Measurements from ENCODE around the gene NLGN3.

Gene NLGN3

DNA sequence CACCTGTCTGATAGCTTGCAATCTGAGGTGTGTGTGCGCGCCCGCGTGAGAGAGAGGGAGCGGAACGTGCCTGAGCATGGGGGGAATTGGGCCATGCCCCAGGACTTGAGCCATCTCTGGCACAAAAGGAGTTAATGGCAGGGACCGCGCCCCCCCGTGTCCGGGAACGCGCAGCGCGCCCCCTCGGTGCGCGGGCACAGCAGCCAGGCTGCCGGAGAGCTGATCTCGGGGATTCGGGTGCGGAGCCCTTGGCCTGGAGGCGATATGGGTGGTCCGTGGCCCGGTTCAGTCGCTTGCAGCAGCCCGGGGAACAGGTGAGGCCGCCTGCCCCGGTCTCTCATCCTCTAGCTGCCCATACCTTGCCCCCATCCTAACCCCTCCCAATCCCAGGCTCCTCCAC is at the start of gene NLGN3:
Gene NLGN3, plus strand, starts transcription at position 191 of the 400 bp plus-strand sequence. CDS start 2,909 bp downstream, outside the sequence.
- peak in 1 of 2 donors; percentile 43 for DNase-seq

DNA sequence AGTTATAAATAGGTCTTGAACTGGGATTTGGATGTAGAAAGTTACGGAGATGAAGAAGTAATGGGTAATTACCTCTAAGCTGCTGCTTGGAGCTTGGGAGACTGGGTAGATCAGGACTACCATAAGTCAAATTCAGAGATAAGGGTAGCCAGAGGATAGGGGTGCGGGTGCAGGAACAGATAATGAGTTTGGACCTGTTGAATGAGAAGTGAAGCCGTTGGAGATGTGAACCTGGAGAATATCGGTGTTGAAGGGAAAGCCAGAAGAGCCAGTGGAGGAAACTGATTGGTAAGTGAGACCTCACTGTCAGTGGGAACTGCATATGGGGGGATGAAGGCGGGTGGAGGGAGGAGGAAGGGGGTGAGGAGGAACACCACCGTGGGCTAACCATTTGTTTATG is 49.6 kb upstream of the NLGN3 start:
- no peak for DNase-seq

DNA sequence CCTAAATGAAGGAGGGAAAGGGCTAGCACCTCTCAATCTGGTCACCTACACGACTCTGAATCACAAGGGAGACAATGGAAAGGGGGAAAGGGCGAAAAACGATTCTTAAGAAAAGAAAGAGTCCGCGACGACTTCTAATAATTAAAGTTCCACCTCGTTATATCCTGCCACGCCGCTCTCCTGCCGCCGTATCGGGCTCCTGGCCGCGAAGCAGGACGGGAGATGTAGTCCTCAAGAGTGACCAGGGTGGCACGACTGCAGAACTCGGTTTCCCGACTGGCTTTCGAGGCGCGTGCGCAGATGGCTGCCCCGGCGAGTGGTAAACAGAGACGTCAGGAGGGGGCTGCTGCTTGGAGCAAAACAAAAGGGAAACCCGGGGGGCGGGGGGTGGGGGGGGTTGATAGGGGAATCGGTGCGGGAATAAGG is 49.1 kb upstream of the NLGN3 start, which contains the start of gene FOXO4:
Gene FOXO4, plus strand, starts transcription at position 297 of the 426 bp plus-strand sequence. CDS start 678 bp downstream, outside the sequence.
- DNase-seq, result peak; percentile 75 to 87

DNA sequence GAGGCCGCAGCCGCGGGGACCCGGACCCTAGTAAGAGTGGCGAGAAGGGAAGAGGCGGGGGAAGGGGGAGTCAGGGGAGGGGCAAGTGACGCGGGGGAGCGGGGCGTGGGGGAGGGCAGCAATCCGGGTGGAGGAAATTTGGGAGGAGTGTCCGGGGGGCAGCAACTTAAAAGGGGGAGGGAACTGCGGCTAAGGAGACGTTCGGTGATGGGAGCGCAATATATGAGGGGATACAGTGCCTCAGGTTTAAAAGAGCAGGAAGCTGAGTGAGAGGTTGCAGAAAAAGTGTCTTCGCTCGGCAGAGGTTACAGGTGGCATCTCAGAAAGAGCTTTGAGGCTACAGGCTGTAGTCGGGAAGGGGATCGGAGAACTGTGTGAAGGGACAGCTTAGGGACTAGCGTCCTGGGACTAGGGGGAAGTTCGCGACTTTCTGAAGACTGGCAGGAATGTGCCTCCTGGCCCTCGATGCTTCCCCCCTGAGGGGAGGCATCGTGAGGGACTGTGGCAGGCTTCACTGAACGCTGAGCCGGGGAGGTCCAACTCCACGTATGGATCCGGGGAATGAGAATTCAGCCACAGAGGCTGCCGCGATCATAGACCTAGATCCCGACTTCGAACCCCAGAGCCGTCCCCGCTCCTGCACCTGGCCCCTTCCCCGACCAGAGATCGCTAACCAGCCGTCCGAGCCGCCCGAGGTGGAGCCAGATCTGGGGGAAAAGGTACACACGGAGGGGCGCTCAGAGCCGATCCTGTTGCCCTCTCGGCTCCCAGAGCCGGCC is 48.5 kb upstream of the NLGN3 start:
- peak; percentile 9 to 38 for DNase-seq

DNA sequence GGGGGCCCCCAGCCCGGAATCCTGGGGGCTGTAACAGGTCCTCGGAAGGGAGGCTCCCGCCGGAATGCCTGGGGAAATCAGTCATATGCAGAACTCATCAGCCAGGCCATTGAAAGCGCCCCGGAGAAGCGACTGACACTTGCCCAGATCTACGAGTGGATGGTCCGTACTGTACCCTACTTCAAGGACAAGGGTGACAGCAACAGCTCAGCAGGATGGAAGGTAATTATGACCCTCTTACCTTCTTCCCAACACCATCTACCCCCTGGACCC is 47.9 kb upstream of the NLGN3 start:
- no peak for DNase-seq

DNA sequence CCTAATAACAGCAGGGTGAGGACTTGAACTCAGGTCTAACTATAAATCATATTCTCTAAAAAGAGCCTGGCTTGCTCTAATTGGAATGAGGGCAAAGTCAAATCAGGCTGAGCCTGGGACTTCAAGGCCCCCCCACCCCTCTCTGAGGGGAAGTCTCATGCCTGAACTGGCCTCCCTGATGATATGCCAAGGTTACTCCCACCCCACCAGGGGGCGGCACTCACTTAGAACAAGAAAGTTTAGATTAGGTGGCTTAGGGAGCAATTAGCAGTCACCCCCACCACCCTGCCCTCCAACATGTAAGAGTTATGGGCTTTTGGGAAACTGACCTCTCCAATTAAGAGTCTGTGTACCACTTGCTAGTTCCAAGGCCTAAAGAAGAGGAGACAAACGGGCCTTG is 46.3 kb upstream of the NLGN3 start:
- peak; percentile 12 to 47 for DNase-seq

DNA sequence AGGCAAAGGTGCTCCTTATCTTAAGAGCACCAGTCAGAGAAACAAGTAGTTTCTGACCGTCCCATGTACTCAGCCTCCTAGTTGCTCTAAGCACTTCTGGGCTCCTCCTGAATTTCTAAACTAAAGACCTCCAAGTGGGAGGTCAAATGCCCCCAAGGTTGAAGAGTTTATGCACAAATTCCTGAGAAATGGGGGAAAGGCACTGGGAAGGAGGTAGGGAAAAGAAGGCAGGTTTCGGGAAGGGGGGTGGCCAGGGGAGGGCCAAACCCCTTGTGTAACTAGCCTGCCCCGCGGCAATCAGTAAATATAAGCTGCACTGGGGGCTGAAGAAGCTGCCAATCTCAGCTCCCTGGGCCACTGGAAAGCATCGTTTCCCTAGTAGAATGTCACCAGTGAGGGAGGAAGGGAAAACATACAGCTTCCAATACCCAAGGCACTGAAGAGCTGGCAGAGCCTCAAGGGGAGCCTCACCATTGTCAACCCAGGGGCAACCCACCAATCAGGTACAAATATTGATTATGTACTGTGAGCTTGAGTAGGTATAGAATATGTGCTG is 45.6 kb upstream of the NLGN3 start:
- DNase-seq, result no peak

DNA sequence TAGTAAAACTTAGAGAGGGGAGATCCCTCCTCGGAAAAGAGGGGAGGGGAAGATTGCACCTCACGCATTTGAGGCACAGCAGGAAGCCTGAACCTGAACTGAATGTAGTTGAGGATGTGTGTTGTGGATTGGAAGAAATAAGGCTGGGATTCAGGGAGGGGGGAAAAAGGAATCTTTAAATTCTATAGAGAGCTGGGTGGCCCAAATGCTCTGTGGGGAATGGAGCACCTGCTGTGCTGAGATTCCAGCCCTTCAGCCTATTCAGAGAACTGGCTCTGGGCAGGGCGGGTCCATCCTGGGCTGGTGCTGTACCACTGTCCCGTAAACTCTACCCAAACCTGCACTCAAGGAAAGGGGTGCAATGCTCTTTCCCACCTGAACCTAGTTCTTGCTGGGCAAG is 44.9 kb upstream of the NLGN3 start:
- DNase-seq, result no peak

DNA sequence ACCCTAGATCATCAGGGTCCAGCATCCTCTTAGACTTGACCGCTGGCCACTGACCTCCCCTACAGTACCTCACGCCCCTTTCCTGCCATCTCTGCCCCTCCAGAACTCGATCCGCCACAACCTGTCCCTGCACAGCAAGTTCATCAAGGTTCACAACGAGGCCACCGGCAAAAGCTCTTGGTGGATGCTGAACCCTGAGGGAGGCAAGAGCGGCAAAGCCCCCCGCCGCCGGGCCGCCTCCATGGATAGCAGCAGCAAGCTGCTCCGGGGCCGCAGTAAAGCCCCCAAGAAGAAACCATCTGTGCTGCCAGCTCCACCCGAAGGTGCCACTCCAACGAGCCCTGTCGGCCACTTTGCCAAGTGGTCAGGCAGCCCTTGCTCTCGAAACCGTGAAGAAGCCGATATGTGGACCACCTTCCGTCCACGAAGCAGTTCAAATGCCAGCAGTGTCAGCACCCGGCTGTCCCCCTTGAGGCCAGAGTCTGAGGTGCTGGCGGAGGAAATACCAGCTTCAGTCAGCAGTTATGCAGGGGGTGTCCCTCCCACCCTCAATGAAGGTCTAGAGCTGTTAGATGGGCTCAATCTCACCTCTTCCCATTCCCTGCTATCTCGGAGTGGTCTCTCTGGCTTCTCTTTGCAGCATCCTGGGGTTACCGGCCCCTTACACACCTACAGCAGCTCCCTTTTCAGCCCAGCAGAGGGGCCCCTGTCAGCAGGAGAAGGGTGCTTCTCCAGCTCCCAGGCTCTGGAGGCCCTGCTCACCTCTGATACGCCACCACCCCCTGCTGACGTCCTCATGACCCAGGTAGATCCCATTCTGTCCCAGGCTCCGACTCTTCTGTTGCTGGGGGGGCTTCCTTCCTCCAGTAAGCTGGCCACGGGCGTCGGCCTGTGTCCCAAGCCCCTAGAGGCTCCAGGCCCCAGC is 43.8 kb upstream of the NLGN3 start:
- no peak for DNase-seq

DNA sequence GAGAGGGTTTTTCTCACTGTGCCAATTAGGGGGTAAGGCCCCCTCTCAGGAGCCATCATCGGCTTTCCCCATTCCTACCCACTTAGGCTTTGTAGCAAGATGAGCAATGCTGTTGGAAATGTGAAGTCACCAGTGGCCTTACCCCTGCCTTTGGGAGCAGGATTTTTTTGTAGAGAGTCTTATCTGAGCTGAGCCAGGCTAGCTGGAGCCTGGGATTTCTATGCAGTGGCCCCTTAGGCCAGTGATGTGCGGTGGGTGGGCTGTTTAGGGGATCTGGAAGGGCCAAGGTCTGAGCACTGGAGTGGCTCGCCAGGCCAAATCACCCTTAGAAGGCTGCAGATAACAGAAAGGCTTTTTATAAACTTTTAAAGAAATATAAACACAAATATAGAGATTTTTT is 42.3 kb upstream of the NLGN3 start:
- no peak for DNase-seq

DNA sequence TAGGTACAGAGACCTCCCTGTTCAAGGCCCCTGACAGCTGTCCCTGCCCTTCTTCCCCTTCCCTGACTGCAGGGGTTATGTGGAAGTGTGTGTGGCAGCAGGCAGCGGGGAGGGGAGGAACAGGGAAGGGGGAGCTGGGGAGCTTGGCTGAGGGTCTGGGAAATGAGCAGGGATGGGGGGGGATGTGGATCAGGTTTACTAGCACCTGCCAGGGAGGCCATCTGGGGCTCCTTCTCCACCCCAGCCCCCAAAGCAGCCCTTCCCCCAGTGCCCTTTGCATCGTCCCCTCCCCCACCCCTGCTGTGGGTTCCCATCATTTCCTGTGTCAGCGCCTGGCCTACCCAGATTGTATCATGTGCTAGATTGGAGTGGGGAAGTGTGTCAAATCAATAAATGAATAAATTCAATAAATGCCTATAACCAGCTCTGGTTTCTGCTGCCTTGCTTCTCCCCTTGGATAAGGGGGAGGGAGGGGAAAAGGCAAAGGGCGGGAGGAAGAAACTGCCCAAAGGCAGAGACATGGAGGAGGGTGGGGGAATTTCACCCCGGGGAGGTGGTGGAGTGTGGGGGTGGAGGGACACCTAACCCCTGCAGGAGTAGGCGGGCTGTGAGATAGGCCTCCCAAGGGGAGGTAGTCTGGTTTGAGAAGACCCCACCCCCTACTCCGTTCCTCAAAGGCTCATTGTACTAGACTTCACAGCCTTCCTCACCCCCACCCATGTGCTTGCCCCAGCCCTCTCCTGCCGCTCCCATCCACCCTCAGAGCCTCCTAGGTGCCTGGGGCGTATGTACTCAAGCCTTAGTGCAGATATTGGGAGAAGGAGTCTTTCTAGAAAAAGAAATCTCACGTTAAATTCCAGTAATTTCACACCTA is 41.3 kb upstream of the NLGN3 start:
- DNase-seq, result no peak

DNA sequence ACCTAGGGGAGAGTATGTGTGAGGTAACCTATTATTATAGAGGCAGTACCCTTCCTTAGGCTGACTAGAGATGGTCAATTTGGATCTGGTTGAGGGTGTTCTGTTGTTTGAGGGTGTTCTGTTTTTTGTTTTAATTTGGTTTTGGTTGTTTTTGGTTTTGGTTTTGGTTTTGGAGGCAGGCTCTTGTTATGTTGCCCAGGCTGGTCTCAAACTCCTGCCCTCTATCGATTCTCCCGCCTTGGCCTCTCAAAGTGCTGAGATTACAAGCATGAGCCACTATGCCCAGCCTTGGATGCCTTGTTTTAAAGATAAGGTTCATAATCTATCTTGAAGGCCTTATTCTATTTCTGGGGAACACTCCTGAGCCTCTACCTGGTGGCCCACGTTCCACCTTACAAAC is 39.0 kb upstream of the NLGN3 start:
- DNase-seq, result no peak

DNA sequence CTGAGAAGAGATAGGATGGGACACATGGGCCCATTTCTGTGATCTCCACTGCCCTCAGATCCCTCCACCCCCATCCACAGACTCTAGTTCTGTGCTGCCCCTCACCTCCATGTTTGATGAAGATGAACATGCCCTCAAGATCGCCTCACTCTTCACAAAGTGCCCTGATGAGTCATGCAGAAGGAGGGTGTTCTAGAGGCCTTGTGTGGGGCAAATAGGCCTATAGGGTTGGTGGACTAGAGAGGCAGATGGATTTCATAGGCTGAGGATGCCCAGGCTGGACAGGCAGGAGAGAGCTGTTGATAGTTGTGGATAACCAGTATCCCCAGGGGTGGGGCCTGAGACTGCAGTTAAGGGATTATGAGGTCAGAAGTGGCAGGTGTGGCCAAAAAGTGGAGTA is 38.2 kb upstream of the NLGN3 start, which contains the start of gene CXorf65:
Gene CXorf65, minus strand, starts transcription at position 314 of the 400 bp plus-strand sequence. Its CDS starts 184 bp downstream, at position 130.
- DNase-seq, result no peak

DNA sequence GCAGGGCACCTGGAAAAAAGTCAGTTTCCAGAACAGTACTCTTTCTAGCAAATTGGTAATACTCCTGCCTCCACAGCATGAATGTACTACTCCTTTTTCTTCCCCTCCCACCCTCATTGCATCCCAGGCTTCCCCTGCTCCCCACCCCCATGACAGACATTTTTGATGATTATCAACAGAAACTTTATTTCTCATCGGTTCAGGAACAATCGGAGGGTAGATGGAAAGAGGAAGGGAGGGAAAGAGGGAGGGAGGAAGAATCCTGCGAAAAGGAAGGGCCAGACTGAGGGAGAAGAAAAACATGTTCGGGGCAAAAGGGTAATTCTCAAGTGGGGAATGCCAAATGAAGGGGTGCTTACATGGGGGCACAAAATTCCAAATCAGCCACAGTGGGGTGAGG is 37.4 kb upstream of the NLGN3 start:
- no peak for DNase-seq

DNA sequence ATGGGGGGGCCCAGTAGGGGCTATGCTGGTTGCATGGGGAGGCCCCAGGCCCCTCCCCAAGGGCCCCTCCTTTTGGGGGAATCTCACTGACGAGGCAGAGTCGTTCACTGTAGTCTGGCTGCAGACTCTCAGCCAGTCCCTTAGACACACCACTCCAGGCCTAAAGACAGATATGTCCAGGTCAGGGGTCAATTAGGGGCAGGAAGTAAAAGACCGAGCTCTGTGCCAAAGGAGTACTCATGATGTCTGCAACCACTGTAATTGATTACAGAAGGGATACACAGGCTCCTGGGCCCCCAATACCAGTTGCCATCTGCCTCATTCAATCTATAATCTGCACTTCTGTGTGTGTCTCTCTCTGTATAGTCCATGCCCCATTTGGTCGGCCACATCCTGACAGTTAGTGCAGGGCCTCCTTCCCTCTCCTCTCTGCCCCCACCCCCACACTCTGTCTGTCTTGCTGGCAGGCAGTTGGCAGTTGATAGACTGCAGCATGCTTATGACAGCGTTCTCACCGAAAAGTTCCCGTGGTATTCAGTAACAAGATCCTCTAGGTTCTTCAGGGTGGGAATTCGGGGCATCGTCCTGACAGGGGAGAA is 36.8 kb upstream of the NLGN3 start:
- no peak for DNase-seq

DNA sequence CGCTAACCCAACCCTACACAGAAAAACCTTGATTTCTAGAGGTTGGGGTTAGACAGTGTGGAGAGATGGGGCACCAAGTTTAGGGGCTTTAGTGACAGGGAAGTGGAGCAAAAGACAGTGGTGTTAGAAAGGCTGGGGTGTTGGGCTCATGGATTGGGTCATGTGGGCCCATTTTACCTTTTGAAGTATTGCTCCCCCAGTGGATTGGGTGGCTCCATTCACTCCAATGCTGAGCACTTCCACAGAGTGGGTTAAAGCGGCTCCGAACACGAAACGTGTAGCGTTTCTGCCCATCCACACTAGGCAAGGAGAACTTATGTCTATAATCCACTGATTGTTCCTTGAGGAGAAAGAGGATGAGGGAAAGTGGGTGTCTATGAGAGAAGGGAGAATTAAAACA is 35.6 kb upstream of the NLGN3 start:
- no peak for DNase-seq

DNA sequence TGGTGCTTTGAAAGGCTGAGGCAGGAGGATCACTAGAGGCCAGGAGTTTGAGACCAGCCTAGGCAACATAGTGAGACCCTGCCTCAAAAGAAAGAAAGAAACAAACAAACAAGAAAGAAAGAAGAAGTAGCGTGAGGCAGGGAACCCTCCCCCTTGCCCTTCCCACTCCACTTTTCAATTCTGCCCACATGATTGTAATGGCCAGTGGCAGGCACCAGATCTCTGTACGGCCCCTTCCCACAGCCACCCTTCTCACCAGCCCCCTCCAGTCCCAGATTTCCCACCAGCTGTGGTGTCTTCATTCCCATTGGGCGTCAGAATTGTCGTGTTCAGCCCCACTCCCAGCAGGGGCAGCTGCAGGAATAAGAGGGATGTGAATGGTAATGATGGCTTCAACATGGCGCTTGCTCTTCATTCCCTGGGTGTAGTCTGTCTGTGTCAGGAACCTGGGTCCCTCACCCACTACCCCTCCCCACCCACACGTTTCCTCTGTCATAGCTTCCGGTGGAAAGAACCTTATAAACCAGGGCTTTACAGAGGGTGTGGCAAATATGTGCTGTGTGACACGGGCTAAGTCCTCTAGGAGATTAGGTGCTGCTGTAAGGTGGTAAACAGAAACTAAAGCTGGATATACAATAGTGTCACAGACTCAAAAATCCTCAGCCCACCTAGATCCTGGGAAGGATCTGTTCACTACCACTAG is 33.3 kb upstream of the NLGN3 start, which contains the start of gene IL2RG:
Gene IL2RG, minus strand, starts transcription at position 437 of the 703 bp plus-strand sequence. Its CDS starts 38 bp downstream, at position 399.
- DNase-seq, result no peak

DNA sequence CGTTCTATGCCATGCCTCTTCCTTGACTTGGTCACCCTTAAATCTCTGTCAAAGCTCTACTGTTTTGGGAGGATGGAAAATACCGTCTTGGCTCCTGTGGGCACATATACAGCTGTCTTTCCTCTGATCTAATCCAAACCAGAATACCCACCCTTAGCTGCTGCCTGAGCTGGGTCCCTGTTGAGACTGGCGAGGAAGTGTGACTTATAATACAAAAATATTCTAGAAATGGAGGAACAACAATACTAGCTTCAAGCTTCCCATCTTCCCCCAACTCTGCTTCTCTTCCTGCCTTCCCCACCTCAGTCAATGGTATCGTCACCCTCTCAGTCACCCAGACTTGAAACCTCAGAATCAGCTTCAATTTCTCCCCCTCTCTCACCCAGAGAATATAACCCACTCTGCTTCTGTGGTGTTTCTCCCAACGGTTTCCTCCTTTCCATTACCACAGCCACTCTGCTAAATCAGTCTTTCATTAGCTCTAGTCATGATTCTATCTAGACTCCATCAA is 32.7 kb upstream of the NLGN3 start:
- no peak for DNase-seq

DNA sequence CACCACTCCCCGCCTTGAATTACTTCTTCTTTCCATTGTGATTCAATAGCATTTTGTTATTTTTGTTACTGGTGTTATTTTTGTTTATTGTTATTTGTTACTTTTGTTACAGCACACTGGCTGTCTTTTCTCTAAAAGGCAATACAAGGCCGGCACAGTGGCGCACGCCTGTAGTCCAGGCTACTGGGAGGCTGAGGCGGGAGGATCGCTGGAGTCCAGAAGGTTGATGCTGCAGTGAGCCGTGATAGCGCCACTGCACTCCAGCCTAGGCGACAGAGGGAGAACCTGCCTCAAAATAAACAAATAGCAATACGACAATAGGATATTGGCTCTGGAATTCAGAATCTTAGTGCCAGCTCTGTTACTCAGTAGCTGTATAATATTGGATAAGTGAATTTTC is 27.3 kb upstream of the NLGN3 start:
- no peak for DNase-seq

DNA sequence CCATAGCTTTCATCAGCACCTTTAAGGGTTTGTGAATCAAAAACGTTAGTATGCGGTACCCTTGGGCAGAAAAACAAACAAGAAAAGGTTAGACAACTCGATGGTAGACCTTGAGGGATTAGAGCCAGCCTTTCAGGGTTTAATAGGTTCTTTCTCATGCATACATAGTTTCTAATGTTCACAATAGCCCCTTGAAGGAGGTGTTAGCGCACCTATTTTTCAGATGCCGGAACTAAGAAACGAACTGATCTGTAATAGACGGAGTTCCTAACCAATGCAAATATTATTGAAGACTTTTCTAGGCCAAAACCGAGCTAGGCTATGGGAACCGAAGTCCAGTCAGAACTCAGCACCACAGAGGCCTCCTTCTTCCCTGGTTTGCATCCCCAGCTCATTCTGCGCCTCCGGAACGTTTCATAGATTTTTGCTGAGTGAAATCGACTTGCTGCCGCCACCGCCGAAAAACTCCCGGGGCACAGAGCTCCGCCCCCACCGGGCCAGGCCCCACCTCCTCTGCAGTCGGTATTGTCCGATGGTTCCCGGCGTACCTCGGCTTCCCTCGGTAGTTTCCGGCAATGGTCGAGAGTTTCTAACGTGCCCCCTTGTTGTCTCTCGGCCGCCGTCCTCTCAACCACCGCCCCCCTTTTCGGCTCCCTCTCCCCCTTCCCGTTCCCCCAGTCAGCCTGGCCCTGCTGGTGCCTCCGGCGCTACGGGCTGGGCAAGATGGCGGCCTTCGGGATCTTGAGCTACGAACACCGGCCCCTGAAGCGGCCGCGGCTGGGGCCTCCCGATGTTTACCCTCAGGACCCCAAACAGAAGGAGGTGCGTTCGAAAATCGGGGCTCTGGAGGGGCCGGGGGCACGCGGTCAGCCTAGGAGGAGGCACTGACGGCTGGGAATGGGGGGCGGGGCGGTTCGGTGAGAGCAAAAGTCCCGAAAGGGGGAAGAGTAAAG is 26.3 kb upstream of the NLGN3 start, which contains the start of gene MED12:
Gene MED12, plus strand, starts transcription at position 565 of the 953 bp plus-strand sequence. Its CDS starts 159 bp downstream, at position 724.
- DNase-seq, result peak; percentile 70 to 74

All from hippocampal formation (tissue), 2 donors.